GM04503 (cell line): ENCODE results near the gene STARD3NL.
"Not testable (repeated sequence)": the region's sequence is repeated elsewhere in the genome, so short reads cannot be mapped to it uniquely, and the experiment has no call there.

Experiments
- DNase-seq: peaks from one replicate; pipeline ENCODE4 v3.0.0-alpha.2; 2012; ENCODE audit warnings: low read depth

Gene STARD3NL

DNA sequence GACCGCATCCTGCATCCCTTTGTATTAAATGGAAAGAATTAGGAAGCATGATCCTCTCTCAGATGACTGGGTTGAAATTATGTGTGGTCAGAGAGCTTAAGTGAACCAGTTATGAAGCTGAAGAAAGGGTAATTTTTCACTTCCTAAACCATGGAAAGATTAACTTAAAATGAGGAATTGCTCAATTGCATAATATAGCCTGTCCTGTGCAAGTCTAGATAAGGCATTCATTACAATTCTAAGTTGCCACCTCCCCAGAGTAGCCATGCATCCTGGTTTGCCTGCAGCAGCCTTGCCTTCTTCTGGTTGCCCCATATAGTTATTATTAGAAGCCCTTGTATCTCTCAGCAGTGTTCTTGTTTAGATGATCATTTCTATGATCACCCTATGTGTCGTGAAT, 45.3 kb downstream of the STARD3NL start:
- no peak for DNase-seq

DNA sequence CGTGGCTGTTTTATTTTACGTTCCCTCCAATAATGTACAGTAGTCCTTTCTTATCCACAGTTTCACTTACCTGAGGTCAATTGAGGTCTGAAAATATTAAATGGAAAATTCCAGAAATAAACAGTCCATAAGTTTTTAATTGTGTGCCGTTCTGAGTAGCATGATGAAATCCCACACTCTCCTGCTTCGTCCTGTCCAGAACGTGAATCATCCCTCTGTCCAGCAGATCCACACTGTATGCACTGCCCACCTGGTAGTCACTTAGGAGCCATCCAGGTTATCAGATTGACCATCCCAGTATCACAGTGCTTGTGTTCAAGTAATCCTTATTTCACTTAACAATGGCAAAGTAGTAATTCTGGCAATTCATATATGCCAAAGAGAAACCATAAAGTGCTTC, 46.3 kb downstream of the STARD3NL start:
- DNase-seq = no peak

DNA sequence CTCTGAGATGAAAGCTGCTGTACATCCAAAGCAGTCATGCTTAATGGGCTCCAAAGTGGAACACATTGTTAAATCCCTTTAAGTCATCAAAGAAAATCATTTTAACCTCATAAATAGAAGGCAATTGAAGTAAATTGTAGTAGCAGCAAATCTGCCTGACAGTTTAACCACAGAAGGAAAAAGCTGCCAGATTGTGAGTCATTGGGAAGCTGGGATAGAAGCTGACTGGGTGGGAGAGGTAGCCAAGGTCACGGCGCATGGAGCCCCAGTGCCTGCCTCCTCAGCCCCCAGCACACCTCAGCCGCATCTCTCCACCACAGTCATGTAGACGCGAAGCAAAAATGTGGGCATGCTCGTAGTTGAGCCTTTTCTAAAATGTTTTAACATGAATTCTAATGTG, 51.3 kb downstream of the STARD3NL start:
- DNase-seq = peak; percentile 22

DNA sequence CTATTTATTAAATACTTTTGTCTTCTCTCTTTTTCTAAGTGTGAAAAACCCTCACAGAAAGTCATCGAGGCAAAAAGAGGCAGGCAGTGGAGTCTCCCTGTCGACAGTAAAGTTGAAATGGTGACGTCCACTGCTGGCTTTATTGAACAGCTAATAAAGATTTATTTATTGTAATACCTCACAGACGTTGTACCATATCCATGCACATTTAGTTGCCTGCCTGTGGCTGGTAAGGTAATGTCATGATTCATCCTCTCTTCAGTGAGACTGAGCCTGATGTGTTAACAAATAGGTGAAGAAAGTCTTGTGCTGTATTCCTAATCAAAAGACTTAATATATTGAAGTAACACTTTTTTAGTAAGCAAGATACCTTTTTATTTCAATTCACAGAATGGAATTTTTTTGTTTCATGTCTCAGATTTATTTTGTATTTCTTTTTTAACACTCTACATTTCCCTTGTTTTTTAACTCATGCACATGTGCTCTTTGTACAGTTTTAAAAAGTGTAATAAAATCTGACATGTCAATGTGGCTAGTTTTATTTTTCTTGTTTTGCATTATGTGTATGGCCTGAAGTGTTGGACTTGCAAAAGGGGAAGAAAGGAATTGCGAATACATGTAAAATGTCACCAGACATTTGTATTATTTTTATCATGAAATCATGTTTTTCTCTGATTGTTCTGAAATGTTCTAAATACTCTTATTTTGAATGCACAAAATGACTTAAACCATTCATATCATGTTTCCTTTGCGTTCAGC, 52.0 kb downstream of the STARD3NL start:
- DNase-seq = no peak

DNA sequence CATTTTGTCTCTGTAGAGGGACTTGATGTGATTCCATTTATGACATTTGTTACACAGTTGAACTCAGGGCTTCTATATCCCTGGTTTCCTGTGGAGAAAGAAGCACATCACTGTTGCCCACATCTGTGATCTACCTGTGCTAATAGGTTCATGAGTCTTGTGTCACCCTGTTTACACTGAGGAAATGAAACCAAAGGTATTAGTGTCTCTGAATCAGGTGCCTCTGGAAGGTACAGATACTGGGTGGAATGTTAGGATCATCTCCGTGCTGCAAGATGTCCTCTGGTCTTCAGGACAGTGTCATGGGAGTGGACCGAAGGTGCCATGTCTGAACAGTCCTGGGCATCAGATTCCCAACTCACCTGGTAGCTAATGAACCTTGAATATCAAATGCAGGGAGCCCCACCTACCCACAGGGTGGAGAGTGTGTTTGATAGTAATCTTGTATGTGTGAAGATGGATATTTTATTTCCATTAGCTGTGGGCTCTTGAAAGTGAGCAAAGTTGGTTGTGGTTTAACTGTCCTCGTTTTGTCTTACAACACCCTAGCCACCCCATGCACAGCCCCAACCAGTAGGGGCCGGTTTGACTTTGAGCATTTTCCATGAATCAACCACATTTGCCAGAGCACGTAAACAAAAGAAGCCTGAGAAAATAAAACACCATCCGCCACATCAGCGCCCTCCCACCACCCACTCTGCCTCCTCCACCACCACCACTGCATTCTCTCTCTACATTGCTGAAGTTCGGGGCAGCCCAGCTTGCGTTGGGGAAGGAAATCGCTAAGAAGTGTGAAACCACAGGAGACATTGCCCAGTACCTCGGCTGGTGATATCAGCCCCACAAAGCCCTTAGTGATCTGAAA, 54.7 kb downstream of the STARD3NL start:
- DNase-seq = no peak

DNA sequence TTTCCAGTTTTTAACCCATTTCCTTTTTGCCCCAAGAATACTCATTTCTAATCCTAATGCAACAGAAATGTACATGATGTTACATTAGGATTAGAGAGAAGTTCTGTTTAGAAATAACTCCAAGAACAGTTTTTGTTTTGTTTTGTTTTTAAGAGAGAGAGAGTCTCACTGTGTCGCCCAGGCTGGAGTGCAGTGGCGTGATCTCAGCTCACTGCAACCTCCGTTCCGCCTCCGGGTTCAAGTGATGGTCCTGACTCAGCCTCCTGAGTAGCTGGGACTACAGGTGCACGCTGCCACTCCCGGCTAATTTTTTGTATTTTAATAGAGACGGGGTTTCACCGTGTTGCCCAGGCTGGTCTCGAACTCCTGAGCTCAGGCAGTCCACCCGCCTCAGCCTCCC, 56.7 kb downstream of the STARD3NL start:
- not testable (repeated sequence) for DNase-seq

DNA sequence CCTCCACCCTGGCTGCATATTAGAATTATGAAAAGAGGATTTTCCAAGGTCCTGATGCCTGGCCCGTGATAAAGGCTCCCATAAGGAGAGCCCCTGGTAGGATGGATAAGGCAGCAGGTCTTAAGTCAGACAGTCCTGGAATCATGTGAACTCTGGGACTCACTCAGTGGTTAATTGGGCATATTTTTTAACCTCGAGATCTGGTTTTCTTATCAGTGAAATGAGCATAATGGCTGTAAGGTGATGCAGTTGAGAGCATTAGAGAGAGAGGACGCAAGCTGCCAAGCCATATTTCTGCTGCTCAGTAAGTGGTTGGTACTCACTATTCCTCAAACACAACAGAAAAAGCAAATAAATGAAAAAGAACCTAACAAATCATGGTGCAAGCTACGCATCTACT, 57.6 kb downstream of the STARD3NL start:
- DNase-seq = no peak

DNA sequence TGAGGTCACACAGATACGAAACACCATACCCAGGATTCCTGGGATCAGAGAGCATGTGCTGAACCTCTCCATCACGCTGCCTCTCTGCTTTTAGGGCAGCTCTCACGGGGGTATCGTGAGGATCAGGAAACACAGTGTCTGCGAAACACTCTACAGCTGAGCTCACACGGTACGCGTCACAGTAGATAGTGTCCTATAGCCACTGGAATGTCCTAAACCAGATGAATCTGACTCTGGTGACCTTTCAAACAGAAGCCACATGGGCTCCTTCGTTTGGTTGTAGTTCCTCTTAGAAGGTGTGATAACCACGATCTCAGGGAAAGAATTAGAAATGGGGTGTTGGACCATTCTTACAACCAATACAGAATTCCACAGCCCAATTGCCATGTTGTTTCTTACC, 61.1 kb downstream of the STARD3NL start:
- DNase-seq = not testable (repeated sequence)

DNA sequence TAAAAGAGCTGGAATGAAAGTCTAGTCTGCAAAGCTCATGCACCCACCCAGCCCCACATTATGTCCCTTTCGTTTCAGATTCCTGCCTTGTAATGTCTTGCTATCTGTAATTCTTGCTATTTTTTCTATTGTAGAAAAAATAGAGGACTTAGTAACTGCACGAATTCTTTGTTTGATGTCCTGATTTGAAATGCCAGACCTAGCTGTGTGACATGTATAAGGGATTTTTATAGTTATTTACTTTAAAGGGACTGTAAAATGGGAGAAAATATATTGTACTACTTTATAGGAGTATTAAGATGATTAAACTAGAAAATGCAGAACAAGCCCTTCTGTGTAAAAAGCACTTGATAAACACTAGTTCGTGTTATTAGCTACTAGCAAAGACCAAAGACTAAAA, 63.0 kb downstream of the STARD3NL start:
- no peak for DNase-seq

DNA sequence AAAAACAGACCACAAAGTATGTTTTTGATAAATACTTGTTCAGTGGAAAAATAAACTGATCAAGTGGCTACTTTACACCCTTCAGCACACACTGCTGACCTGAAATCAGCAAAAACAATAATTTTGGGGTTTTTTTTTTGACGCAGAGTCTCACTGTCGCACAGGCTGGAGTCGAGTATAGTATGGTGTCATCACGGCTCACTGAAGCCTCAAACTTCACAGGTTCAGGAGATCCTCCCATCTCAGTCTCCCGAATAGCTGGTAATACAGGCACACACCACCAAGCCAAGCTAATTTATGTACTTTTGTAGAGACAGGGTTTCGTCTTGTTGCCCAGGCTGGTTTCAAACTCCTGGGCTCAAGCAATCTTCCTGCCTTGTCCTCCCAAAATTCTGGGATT, 64.8 kb downstream of the STARD3NL start:
- no peak for DNase-seq

DNA sequence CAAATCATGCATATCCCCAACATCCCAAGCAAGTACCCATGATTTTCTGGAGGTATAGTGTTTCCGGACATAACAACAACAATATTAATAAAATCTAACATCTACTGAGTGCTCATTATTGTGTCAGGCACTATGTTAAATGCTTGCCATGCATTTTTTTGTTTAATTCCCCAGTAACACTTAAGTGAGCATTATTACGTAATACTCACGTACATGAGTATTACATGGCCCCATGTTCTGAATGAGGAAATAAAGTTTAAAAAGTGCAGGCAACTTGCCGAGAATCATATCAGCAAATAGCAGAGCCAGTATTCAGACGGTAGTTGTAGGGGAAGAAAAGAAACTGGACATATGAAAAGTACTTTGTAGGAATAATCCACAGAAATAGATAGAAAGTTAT, 65.3 kb downstream of the STARD3NL start:
- DNase-seq = not testable (repeated sequence)

DNA sequence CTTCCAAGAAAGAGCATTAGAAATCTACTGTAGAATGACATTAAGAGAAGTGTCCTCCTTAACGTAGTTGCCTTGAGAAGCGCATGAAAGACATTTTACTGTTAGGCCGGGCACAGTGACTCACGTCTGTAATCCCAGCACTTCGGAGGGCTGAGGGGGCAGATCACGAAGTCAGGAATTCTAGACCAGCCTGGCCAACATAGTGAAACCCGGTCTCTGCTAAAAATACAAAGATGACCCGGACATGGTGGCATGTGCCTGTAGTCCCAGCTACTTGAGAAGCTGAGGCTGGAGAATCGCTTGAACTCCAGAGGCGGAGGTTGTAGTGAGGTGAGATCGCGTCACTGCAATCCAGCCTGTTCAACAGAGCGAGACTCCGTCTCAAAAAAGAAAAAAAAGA, 66.5 kb downstream of the STARD3NL start:
- DNase-seq = no peak

DNA sequence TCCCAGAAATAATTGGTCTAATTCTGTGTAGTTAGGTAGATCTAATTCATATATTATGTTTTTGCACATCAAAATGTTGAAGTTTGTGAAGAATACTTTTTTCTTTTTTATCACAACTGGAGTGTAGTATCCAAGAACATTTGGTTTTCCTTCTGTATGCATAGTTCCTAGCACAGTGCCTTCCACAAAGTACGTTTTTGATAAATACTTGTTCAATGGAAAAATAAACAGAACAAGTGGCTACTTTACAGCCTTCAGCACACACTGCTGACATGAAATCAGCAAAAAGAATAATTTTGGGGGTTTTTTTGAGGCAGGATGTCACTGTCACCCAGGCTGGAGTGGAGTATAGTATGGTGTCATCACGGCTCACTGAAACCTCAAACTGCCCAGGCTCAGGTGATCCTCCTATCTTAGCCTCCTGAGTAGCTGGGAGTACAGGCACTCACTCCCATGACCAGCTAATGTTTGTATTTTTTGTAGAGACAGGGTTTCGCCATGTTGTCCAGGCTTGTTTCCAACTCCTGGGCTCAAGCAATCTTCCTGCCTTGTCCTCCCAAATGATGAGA, 67.4 kb downstream of the STARD3NL start:
- no peak for DNase-seq

DNA sequence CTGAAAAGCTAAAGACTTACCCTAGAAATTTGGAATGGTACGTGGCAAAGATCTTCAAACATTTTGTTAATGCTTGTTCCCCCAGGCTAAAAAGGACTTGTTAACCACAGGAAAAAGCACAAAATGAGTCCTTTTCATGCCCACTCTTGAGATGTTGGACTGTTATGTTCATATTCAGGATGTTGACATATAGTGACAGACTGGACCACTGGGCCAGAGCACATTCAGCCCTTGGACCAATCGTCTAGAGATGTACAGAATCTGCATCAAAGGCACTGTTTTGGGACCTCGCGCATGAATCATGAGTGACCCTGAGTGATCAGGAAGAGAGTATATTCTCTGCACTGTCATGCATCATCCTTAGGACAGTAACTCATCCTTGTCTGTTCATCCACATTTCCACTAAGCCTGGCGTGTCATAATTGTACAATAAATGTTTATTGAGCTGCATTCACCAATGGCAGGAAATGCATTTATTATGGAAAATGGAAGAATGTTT, 70.1 kb downstream of the STARD3NL start:
- no peak for DNase-seq

DNA sequence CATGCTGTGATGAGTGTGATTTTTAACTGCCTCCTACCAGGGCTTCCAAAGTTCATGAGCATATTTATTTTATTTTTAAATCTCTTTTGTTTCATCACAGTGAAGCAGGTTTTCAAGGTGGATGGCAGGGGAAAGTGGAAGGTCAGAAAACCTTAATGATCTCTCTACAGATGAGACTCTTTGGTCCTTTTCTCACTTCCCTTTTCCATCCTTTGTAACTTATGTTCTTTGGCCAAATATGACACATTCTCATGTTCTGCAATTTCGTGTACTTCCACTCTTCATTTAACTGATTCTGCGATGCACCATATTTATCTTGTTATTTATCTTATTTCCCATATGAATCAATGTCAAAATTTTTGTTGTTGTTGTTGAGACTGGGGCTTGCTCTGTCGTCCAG, 71.8 kb downstream of the STARD3NL start:
- not testable (repeated sequence) for DNase-seq

DNA sequence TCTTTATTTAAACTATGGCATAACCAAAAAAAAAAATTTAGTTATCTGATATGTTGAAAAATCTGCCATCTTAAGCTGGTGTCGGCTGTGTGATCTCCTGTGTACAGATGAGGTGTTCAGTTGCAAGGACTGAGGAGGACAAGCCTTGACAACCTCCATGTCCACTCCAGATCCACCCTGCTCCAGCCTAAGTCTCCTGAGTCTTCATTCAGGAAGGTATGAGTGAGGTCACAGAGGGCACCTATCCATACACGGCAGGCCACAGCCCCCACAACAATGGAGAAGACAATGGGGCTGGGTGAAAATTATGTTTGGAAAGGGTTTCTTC, 79.3 kb downstream of the STARD3NL start:
- DNase-seq = no peak

DNA sequence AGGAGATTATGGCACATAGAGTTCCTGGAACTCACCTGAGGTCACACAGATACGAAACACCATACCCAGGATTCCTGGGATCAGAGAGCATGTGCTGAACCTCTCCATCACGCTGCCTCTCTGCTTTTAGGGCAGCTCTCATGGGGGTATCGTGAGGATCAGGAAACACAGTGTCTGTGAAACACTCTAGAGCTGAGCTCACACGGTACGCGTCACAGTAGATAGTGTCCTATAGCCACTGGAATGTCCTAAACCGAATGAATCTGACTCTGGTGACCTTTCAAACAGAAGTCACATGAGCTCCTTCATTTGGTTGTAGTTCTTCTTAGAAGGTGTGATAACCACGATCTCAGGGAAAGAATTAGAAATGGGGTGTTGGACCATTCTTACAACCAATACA, 81.1 kb downstream of the STARD3NL start:
- DNase-seq = not testable (repeated sequence)

DNA sequence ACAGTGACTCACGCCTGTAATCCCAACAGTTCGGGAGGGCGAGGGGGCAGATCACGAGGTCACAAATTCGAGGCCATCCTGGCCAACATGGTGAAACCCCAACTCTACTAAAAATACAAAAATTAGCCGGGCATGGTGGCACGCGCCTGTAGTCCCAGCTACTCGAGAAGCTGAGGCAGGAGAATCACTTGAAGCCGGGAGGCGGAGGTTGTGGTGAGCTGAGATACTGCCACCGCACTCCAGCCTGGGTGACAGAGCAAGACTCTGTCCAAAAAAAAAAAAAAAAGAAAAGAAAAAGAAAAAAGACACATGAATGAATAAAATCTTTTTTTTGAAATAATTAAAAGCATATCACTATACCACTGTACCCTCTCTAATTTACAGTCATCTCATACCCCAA, 83.6 kb downstream of the STARD3NL start:
- not testable (repeated sequence) for DNase-seq

DNA sequence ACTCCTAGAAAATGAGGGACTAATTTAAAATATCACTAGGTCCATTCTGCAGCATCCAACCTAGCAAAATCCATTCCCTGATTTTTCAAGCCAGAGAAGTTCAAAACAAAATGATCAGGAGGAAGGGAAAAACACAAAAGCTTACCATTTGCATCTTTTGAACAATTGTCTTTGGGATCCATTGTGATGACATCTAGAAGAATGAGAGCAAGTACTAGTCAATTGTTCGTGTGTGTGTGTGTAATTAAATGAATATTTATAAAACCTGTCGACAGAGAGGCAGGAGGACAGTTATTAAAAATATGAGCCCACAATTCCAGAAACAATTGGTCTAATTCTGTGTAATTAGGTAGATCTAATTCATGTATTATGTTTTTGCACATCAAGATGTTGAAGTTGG, 84.0 kb downstream of the STARD3NL start:
- DNase-seq = not testable (repeated sequence)

DNA sequence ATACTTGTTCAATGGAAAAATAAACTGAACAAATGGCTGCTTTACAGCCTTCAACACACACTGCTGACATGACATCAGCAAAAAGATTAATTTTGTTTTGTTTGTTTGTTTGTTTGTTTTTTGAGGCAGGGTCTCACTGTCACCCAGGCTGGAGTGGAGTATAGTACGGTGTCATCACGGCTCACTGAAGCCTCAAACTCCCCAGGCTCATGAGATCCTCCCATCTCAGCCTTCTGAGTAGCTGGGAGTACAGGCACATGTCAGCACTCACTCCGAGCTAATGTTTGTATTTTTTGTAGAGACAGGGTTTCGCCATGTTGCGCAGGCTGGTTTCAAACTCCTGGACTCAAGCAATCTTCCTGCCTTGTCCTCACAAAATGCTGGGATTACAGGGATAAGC, 84.5 kb downstream of the STARD3NL start:
- no peak for DNase-seq

DNA sequence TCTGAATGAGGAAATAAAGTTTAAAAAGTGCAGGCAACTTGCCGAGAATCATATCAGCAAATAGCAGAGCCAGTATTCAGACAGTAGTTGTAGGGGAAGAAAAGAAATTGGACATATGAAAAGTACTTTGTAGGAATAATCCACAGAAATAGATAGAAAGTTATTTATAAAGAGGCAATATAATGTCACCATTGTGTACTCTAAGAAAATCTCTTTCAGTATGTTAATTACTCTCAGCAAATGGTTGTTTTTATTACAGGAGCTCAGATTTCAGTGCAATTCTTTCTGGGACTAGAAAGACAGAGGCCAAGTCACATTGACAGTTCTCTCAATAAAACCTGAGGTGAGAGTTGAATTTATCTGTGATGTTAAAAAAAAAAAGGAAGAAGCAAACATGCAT, 85.2 kb downstream of the STARD3NL start:
- DNase-seq = not testable (repeated sequence)

DNA sequence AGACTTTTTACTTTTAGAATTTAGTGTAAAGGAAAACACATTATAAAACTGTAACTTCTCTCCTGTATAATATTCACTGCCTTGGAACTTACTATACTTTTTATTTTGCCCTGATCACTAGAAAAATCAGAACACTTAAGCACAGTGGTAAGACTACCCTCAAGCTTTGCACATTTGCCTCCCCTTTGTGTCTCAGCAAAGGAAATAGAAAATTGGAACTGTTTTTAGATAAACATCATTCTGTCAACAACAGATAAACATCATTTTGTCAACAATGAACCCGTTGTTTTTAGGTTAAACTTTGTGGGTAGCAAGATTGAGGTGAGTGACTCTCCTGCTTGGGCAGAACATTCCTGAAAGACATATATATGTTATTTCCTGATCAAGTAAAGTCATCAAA, 86.6 kb downstream of the STARD3NL start:
- not testable (repeated sequence) for DNase-seq

DNA sequence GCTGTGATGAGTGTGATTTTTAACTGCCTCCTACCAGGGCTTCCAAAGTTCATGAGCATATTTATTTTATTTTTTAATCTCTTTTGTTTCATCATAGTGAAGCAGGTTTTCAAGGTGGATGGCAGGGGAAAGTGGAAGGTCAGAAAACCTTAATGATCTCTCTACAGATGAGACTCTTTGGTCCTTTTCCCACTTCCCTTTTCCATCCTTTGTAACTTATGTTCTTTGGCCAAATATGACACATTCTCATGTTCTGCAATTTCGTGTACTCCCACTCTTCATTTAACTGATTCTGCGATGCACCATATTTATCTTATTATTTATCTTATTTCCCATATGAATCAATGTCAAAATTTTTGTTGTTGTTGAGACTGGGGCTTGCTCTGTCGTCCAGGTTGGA, 87.9 kb downstream of the STARD3NL start:
- DNase-seq = not testable (repeated sequence)
